CD8-positive, alpha-beta memory T cell (primary cell): ENCODE data around the gene MC1R. TPM values are rescaled to one million over a fixed set of nuclear protein-coding genes. Genes with fewer than 3 reads are reported as not detected.
A peak's percentile ranks its signal among the peaks of the same experiment; 100 is the strongest.

ENCODE experiments used
- CTCF ChIA-PET: fragments of 350-600 bp; sonication (Branson Sonifier 250); formaldehyde crosslinking; loops from one replicate; lab custom pipeline; 2021; ENCODE audit warnings: antibody characterized with exemption; lab: Charles Lee
- POLR2A ChIA-PET: fragments of 350-600 bp; sonication (Branson Sonifier 250); formaldehyde crosslinking; loops from one replicate; lab custom pipeline; 2021; ENCODE audit warnings: antibody characterized with exemption; lab: Charles Lee
- DNase-seq, 5 donors: peaks; one replicate each; pipeline versions ENCODE4 v3.0.0 to v3.0.0-alpha.2; 2020 to 2022; ENCODE audit warnings: mixed read lengths in 1 of 5
- H3K27ac ChIP-seq: one replicate; pipeline ENCODE4 v1.7.0; 2013; ENCODE audit warnings: low read depth, mild to moderate bottlenecking, low read length, moderate library complexity
- H3K27me3 ChIP-seq: 2 replicates; pipeline ENCODE4 v1.7.0; 2013; ENCODE audit warnings: low read length, mild to moderate bottlenecking; ENCODE audit not compliant: insufficient read depth, poor library complexity, severe bottlenecking
- H3K36me3 ChIP-seq: 2 replicates; pipeline ENCODE4 v1.7.0; 2013; ENCODE audit warnings: mild to moderate bottlenecking, low read length, moderate library complexity; ENCODE audit not compliant: insufficient read depth
- H3K4me1 ChIP-seq: 2 replicates; pipeline ENCODE4 v1.7.0; 2013; ENCODE audit warnings: mild to moderate bottlenecking, low read length, moderate library complexity; ENCODE audit not compliant: insufficient read depth
- H3K4me3 ChIP-seq: 2 replicates; pipeline ENCODE4 v1.7.0; 2013; ENCODE audit warnings: mild to moderate bottlenecking, low read length
- H3K9me3 ChIP-seq: 2 replicates; pipeline ENCODE4 v1.7.0; 2013; ENCODE audit warnings: mild to moderate bottlenecking, low read length
- H3K27ac Mint-ChIP-seq, 8 donors: one replicate each; pipeline ENCODE4 v1.8.0; 2020 to 2021; ENCODE audit warnings: mixed read lengths in 8 of 8, mild to moderate bottlenecking in 6 of 8, inconsistent platforms in 3 of 8, moderate library complexity in 3 of 8
- H3K27me3 Mint-ChIP-seq, 2 donors: one replicate each; pipeline ENCODE4 v1.8.0; 2020 to 2021; ENCODE audit warnings: mixed read lengths in 2 of 2, mild to moderate bottlenecking in 1 of 2, moderate library complexity in 1 of 2
- H3K36me3 Mint-ChIP-seq, 3 donors: one replicate each; pipeline ENCODE4 v1.8.0; 2020 to 2021; ENCODE audit warnings: mixed read lengths in 3 of 3, inconsistent platforms in 1 of 3, mild to moderate bottlenecking in 1 of 3
- H3K4me1 Mint-ChIP-seq, 3 donors: one replicate each; pipeline ENCODE4 v1.8.0; 2020 to 2021; ENCODE audit warnings: mixed read lengths in 3 of 3, inconsistent platforms in 1 of 3, mild to moderate bottlenecking in 1 of 3
- H3K4me3 Mint-ChIP-seq, 7 donors: one replicate each; pipeline ENCODE4 v1.8.0; 2020 to 2021; ENCODE audit warnings: mixed read lengths in 7 of 7, mild to moderate bottlenecking in 6 of 7, moderate library complexity in 4 of 7, inconsistent platforms in 2 of 7
- H3K9me3 Mint-ChIP-seq, 5 donors: one replicate each; pipeline ENCODE4 v1.8.0; 2020 to 2022; ENCODE audit warnings: mixed read lengths in 5 of 5, mild to moderate bottlenecking in 3 of 5, moderate library complexity in 2 of 5, inconsistent platforms in 1 of 5
- polyA plus RNA-seq: library from polyadenylated mRNA; unstranded; fragments of 300-500 nt; fragmentation: Illumina TruSeq; gene quantifications from one replicate; pipeline ENCODE4 v1.2.3, GENCODE V29; 2021
- total RNA-seq, 2 experiments: library from RNA; stranded (reverse); gene quantifications; one replicate each; pipeline ENCODE4 v1.2.3, GENCODE V29; 2021

The MC1R gene
- total and polyA plus RNA-seq, 3 experiments from 2014 or later, result 0.86 to 2.6 (median 1.9) TPM

- Histone ChIP-seq H3K36me3 (peaks cover 5% of the 10 kb centered on the region), H3K4me3 (no peak overlapping the region), H3K4me1 (peaks cover 5% of the 10 kb centered on the region), H3K27me3 (no peaks in the 10 kb centered on the region), H3K27ac (no peak overlapping the region), H3K9me3 (no peaks in the 10 kb centered on the region)
- POLR2A ChIA-PET, result no interaction called here
- no peaks in the 10 kb centered on the region for H3K27me3 Mint-ChIP-seq
- DNase-seq, result no peak
- H3K9me3 Mint-ChIP-seq, result no peaks in the 10 kb centered on the region
- H3K4me3 Mint-ChIP-seq, result peak overlapping the region in 1 of 7 donors; percentile 56
- peaks cover 0 to 37% (median 10%) of the 10 kb centered on the region in 3 donors for H3K36me3 Mint-ChIP-seq
- CTCF ChIA-PET, result no interaction called here
- no peak overlapping the region for H3K27ac Mint-ChIP-seq
- peaks cover 6 to 8% (median 8%) of the 10 kb centered on the region in 3 donors for H3K4me1 Mint-ChIP-seq
Measured at GRCh38 chr16:89954462-89954861, 35.8 kb downstream of the MC1R start.

DNA sequence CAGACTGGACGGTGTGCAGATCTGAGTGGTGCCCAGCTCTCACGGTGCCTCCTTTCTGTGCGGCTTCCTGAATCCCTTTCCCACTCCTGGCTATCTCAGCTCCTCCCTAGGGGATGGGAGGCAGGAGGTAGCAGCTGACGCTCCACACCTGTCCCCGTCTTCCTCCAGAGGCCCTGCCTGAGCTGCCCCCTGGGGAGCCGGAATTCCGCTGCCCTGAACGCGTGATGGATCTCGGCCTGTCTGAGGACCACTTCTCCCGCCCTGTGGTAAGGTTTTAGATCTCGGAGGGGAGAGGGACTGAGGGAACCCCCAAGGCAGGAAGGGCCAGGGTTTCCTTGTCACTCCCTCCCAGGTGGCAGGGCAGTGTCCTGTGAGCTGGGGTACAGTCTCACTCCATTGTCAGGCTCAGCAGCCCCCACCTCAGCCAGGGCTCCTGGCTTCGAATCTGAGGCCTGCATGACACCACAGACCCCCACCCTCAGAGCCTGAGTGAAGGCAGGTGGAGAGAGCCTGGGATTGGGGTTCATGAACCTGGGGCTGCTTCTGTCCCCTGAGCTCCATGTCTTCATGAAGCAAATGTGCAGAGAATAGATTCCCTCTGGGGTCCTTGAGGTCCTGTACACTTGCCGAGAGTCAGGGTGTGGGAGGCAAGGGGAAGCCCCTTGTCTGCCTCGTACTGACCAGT, 36.5 kb downstream of the MC1R start:
- H3K27ac ChIP-seq, result no peak overlapping the region
- peaks cover 5% of the 10 kb centered on the region for H3K36me3 ChIP-seq
- ChIA-PET POLR2A (interaction anchor here (0.6 kb wide), 1 partner anchor 30 kb away, joined by 3 read pairs; no protein-coding TSS in a partner anchor), CTCF (no interaction called here)
- H3K27me3 ChIP-seq, result no peaks in the 10 kb centered on the region
- Mint-ChIP-seq H3K27me3 (no peaks in the 10 kb centered on the region), H3K4me3 (peak overlapping the region in 1 of 7 donors; percentile 56), H3K9me3 (no peaks in the 10 kb centered on the region), H3K27ac (peak overlapping the region in 1 of 8 donors; percentile 26), H3K36me3 (peaks cover 0 to 42% (median 10%) of the 10 kb centered on the region in 3 donors), H3K4me1 (peaks cover under 1 to 2% (median 1%) of the 10 kb centered on the region in 3 donors)
- no peaks in the 10 kb centered on the region for H3K9me3 ChIP-seq
- H3K4me3 ChIP-seq, result no peak overlapping the region
- no peak for DNase-seq
- H3K4me1 ChIP-seq, result no peaks in the 10 kb centered on the region

DNA sequence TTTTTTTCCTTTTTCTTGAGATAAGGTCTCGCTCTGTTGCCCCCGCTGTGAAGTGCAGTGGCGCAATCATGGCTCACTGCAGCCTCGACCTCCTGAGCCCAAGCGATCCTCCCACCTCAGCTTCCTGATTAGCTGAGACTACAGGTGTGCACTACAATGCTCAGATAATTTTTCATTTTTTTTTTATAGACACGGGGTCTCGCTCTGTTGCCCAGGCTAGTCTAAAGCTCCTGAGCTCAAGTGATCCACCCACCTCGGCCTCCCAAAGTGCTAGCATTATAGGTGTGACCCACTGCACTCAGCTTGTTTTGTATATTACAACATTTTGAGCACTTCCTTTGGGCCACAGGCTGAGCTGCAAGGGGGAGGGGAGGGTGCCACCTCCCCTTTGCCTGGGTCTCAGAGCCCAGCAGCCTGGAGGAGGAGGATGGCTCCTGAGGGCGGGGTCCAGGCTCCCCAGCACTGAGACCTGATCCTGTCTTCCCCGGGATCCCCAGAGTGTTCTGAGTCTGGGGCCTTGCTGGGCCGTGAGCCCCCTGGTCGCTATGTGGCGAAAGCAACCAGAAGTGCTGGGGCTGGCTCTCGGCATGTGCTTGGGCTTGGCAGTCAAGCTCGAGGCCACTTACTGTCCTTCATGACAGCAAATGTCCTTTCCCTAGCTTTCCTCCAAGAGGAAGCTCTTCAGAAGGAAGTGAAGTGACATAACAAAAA, 38.0 kb downstream of the MC1R start:
- Histone ChIP-seq H3K9me3 (no peaks in the 10 kb centered on the region), H3K4me3 (no peak overlapping the region), H3K27ac (no peak overlapping the region), H3K36me3 (peaks cover 5% of the 10 kb centered on the region), H3K27me3 (no peaks in the 10 kb centered on the region), H3K4me1 (no peaks in the 10 kb centered on the region)
- Mint-ChIP-seq H3K4me3 (no peak overlapping the region), H3K27ac (no peak overlapping the region), H3K27me3 (no peaks in the 10 kb centered on the region), H3K9me3 (no peaks in the 10 kb centered on the region), H3K4me1 (no peaks in the 10 kb centered on the region), H3K36me3 (peaks cover 0 to 55% (median 10%) of the 10 kb centered on the region in 3 donors)
- DNase-seq, result no peak
- ChIA-PET POLR2A (no interaction called here), CTCF (no interaction called here)

- no peak overlapping the region for H3K4me3 Mint-ChIP-seq
- H3K27me3 Mint-ChIP-seq, result no peaks in the 10 kb centered on the region
- H3K9me3 Mint-ChIP-seq, result no peaks in the 10 kb centered on the region
- Histone ChIP-seq H3K27me3 (no peaks in the 10 kb centered on the region), H3K4me3 (no peak overlapping the region), H3K9me3 (no peaks in the 10 kb centered on the region), H3K4me1 (no peaks in the 10 kb centered on the region), H3K27ac (no peak overlapping the region), H3K36me3 (peaks cover 5% of the 10 kb centered on the region)
- DNase-seq, result no peak
- H3K4me1 Mint-ChIP-seq, result no peaks in the 10 kb centered on the region
- H3K36me3 Mint-ChIP-seq, result peaks cover 0 to 55% (median 10%) of the 10 kb centered on the region in 3 donors
- H3K27ac Mint-ChIP-seq, result no peak overlapping the region
- POLR2A ChIA-PET, result no interaction called here
- CTCF ChIA-PET, result no interaction called here
Measured at GRCh38 chr16:89957216-89957785, 38.6 kb downstream of the MC1R start.

DNA sequence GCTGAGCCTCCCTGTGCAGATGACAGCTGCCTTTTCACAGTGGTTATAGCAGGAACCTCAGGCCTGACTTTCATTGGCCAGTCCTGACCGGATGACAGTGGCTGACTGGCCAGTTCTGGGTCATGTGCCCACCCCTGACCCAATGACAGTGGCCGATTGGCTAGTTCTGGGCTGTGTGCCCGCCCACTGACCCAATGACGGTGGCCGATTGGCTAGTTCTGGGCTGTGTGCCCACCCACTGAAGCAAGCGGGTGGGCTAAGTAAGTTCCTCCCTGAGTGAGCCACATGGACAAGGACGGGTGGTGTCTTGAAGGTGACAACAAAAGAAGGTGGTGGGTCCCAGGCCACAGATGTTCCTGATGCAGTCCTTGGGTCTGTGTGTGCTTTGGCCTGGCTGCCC, 39.4 kb downstream of the MC1R start:
- H3K27ac Mint-ChIP-seq, result no peak overlapping the region
- no peaks in the 10 kb centered on the region for H3K27me3 ChIP-seq
- CTCF ChIA-PET, result no interaction called here
- H3K27ac ChIP-seq, result no peak overlapping the region
- no peak overlapping the region for H3K4me3 ChIP-seq
- H3K4me3 Mint-ChIP-seq, result no peak overlapping the region
- DNase-seq, result no peak
- H3K4me1 ChIP-seq, result no peaks in the 10 kb centered on the region
- H3K36me3 ChIP-seq, result peaks cover 5% of the 10 kb centered on the region
- H3K36me3 Mint-ChIP-seq, result peaks cover 0 to 57% (median 10%) of the 10 kb centered on the region in 3 donors
- H3K9me3 Mint-ChIP-seq, result no peaks in the 10 kb centered on the region
- POLR2A ChIA-PET, result no interaction called here
- no peaks in the 10 kb centered on the region for H3K4me1 Mint-ChIP-seq
- H3K9me3 ChIP-seq, result no peaks in the 10 kb centered on the region
- H3K27me3 Mint-ChIP-seq, result no peaks in the 10 kb centered on the region

DNA sequence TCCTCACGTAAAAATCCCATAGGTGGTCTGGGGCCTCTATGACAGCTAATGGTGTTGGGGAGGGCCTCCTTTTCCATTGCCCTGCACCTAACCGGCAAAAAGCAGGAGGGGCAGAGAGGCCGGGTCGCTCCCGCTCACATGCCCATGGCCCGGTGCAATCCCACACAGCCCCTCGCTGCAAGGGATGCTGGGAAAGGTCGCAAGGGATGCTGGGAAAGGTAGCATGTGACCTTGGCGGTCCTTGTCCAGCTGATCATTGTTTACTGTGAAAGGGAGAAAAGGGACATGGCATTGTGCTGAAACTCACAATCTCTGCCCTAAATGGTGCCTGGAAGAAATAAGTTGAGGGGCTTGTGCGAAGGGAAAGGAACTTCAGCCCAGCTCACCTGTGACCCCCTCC, 39.9 kb downstream of the MC1R start:
- H3K36me3 Mint-ChIP-seq, result peaks cover 0 to 59% (median 11%) of the 10 kb centered on the region in 3 donors
- H3K27ac Mint-ChIP-seq, result peak overlapping the region in 2 of 8 donors; percentile 55
- POLR2A ChIA-PET, result no interaction called here
- no peaks in the 10 kb centered on the region for H3K9me3 Mint-ChIP-seq
- no peak overlapping the region for H3K27ac ChIP-seq
- H3K4me3 ChIP-seq, result no peak overlapping the region
- no peak overlapping the region for H3K4me3 Mint-ChIP-seq
- H3K27me3 ChIP-seq, result no peaks in the 10 kb centered on the region
- no peaks in the 10 kb centered on the region for H3K27me3 Mint-ChIP-seq
- CTCF ChIA-PET, result no interaction called here
- H3K36me3 ChIP-seq, result peaks cover 5% of the 10 kb centered on the region
- no peak for DNase-seq
- H3K4me1 Mint-ChIP-seq, result no peaks in the 10 kb centered on the region
- no peaks in the 10 kb centered on the region for H3K9me3 ChIP-seq
- H3K4me1 ChIP-seq, result no peaks in the 10 kb centered on the region

DNA sequence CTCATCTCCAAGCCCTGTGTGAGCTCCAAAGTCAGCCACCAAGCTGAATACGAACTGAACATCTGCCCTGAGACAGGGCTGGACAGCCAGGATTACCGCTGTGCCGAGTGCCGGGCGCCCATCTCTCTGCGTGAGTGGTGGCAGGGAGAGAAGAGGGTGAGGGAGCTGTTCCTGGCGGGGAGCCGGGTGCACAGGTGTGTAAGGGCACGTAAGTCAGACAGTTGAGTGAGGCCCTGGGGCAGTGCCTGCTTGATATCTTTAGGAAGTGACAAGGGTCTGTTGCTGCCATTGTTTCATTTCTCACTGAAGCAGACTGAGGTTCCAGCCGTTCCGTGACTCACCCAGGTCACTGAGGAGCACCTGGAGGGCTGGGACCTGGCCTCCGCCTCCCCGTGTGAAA, 42.3 kb downstream of the MC1R start:
- DNase-seq, result no peak
- POLR2A ChIA-PET, result no interaction called here
- Histone ChIP-seq H3K27ac (no peak overlapping the region), H3K27me3 (no peaks in the 10 kb centered on the region), H3K36me3 (peaks cover 5% of the 10 kb centered on the region), H3K4me3 (no peak overlapping the region), H3K4me1 (no peaks in the 10 kb centered on the region), H3K9me3 (no peaks in the 10 kb centered on the region)
- Mint-ChIP-seq H3K27me3 (no peaks in the 10 kb centered on the region), H3K9me3 (no peaks in the 10 kb centered on the region), H3K4me3 (no peak overlapping the region), H3K36me3 (peaks cover 0 to 60% (median 15%) of the 10 kb centered on the region in 3 donors), H3K27ac (no peak overlapping the region), H3K4me1 (no peaks in the 10 kb centered on the region)
- CTCF ChIA-PET, result no interaction called here

GRCh38 chr16:89961920-89962319, 43.3 kb downstream of the MC1R start:
- Histone ChIP-seq H3K4me3 (no peak overlapping the region), H3K9me3 (no peaks in the 10 kb centered on the region), H3K27me3 (no peaks in the 10 kb centered on the region), H3K36me3 (peaks cover 5% of the 10 kb centered on the region), H3K4me1 (no peaks in the 10 kb centered on the region), H3K27ac (no peak overlapping the region)
- CTCF ChIA-PET, result no interaction called here
- no peaks in the 10 kb centered on the region for H3K4me1 Mint-ChIP-seq
- no peak overlapping the region for H3K27ac Mint-ChIP-seq
- POLR2A ChIA-PET, result no interaction called here
- no peaks in the 10 kb centered on the region for H3K9me3 Mint-ChIP-seq
- H3K27me3 Mint-ChIP-seq, result no peaks in the 10 kb centered on the region
- DNase-seq, result no peak
- peaks cover 0 to 57% (median 15%) of the 10 kb centered on the region in 3 donors for H3K36me3 Mint-ChIP-seq
- no peak overlapping the region for H3K4me3 Mint-ChIP-seq
